HG03103 (cell line): ENCODE data around the gene IP6K3.
A peak's percentile ranks its signal among the peaks of the same experiment; 100 is the strongest.

Source experiments
- ATAC-seq: cut with Tn5 transposase; IDR thresholded peaks from one replicate; pipeline ENCODE4 v1.9.1; 2021; ENCODE audit warnings: low read depth; ENCODE audit not compliant: unreplicated experiment

Gene IP6K3

GRCh38 chr6:33746651-33747100 lies at the start of gene IP6K3:
Gene IP6K3 (minus strand): TSS chr6:33746905. CDS start chr6:33735476, 11,429 bp downstream.
- ATAC-seq = no peak

- no peak for ATAC-seq
These were observed 48.4 kb upstream of the IP6K3 start for GRCh38 chr6:33794910-33795623.

GRCh38 chr6:33792981-33793380 lies 46.3 kb upstream of the IP6K3 start:
- ATAC-seq = no peak

GRCh38 chr6:33791620-33792019 lies 44.9 kb upstream of the IP6K3 start:
- ATAC-seq = no peak

GRCh38 chr6:33790910-33791309 lies 44.2 kb upstream of the IP6K3 start:
- no peak for ATAC-seq

- no peak for ATAC-seq
These were observed 43.7 kb upstream of the IP6K3 start for GRCh38 chr6:33790379-33790778.

GRCh38 chr6:33789550-33789895 lies 42.8 kb upstream of the IP6K3 start:
- ATAC-seq = no peak

GRCh38 chr6:33788694-33789549 lies 42.2 kb upstream of the IP6K3 start, which contains the start of gene LEMD2:
Gene LEMD2 (minus strand): TSS chr6:33789130. CDS start chr6:33789116, 14 bp downstream.
- peak; percentile 77 for ATAC-seq

- ATAC-seq = peak; percentile 41
These were observed 41.4 kb upstream of the IP6K3 start for GRCh38 chr6:33787954-33788693.

GRCh38 chr6:33787346-33787953 lies 40.7 kb upstream of the IP6K3 start:
- no peak for ATAC-seq

GRCh38 chr6:33786736-33787135 lies 40.0 kb upstream of the IP6K3 start:
- ATAC-seq = no peak

GRCh38 chr6:33785778-33786177 lies 39.1 kb upstream of the IP6K3 start:
- ATAC-seq = no peak

GRCh38 chr6:33784787-33785186 lies 38.1 kb upstream of the IP6K3 start:
- ATAC-seq = no peak

- ATAC-seq = no peak
These were observed 37.2 kb upstream of the IP6K3 start for GRCh38 chr6:33783781-33784520.

GRCh38 chr6:33782561-33782960 lies 35.9 kb upstream of the IP6K3 start:
- ATAC-seq = no peak

- ATAC-seq = no peak
These were observed 34.6 kb upstream of the IP6K3 start for GRCh38 chr6:33781131-33781975.

- ATAC-seq = no peak
These were observed 33.2 kb upstream of the IP6K3 start for GRCh38 chr6:33779895-33780294.

- no peak for ATAC-seq
These were observed 32.6 kb upstream of the IP6K3 start for GRCh38 chr6:33779290-33779689.
